Measurements from ENCODE around the gene PLAGL2.

DNA sequence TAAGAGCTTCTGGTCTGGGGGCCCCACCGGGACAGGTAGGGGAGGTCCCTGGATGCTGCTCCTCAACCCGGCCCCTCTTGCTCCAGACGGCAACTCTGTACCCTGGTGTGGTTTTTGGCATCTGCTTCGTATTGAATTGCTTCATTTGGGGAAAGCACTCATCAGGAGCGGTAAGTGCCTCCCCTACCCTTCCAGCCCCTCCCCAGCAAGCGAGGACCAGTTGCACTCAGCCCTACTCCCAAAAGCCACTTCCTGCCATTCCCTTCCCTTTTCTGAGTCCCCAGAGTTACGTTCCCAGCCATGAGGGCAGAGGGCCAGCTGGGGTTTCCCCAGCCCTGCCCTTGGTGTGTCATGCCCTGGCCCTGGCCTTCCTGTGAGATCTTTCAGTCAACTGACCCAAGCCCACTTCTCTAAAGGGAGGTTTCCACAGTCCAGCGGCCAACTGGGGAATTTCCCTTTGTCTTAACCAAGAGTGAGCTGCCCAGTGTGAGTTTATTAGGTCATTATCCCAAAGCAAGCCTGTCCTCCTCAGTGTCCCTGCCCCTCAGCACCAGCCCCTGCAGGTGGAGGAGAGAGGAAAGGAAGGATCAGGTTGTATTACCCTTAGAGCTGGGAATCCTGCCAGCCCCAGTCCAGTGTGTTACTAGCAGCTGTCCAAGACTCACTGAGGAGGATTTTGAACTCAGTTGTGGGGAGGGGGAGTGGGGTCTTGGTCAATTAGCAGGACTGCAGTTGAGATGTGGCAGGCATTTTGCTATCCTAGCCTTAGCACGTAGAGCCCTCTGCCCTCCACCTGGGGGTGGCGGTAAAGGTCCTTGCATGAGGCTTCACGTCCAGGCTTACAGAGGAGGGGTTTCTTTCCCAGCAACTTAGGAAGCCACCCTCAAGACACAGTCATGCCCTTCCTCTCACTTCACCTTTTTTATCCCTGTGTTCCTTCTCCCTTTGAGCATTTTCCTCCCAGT is 52.2 kb downstream of the PLAGL2 start:
- TF ChIP-seq POLR2A (IDR thresholded peaks at IDR 0.05; ENCODE audit: low read depth, low read length): no peak
- no peak for TF ChIP-seq TAF1 (IDR thresholded peaks at IDR 0.05; ENCODE audit: low read depth, low read length)
- TF ChIP-seq POLR2AphosphoS5 (IDR thresholded peaks at IDR 0.05; ENCODE audit: low read depth, low read length): no peak
- TF ChIP-seq SPI1 (IDR thresholded peaks at IDR 0.05; ENCODE audit: low read depth, low read length): peak; percentile 40
- TF ChIP-seq PAX5 (IDR thresholded peaks at IDR 0.05; ENCODE audit: insufficient read depth, low read length, severe bottlenecking): no peak
